ENCODE results near the gene DHDH.
"Not testable (repeated sequence)": the region's sequence is repeated elsewhere in the genome, so short reads cannot be mapped to it uniquely, and the experiment has no call there.

Gene DHDH

DNA sequence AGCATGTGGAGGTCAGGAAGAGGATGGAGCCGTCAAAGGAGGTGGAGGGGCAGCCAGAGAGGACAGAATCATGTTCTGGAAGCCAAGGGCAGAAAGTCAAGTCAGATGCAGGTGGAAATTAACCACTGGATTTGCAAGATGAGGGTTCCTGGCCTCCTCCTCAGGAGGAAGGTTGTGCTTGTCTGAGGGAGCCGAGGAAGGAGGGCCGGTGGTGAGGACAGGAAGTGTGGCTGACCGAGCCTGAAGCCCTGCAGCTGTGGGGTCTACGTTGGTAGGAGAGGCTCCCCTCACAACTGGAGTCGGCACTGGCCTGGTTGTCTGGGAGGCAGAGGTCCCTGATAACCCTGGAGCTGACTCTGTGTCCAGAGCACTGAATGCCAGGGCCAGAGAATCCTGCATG, 15.4 kb upstream of the DHDH start:
- DNase-seq: no peak

DNA sequence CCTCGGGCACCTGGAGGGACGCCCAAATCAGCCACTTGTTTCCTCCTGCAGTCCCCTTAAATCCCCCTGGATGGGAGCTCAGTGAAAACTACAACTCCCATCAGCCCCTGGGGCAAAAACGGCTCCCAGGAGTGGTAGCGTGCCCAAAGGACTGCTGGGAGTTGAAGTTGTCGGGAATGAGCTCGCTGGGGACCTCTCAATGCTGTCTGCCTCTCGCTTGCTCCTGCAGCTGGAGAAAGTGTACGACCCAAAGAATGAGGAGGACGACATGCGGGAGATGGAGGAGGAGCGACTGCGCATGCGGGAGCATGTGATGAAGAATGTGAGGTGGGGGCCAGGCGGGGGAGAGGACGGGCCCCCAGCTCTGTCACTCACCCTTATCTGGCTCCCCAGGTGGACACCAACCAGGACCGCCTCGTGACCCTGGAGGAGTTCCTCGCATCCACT, 14.7 kb upstream of the DHDH start:
- DNase-seq: no peak

DNA sequence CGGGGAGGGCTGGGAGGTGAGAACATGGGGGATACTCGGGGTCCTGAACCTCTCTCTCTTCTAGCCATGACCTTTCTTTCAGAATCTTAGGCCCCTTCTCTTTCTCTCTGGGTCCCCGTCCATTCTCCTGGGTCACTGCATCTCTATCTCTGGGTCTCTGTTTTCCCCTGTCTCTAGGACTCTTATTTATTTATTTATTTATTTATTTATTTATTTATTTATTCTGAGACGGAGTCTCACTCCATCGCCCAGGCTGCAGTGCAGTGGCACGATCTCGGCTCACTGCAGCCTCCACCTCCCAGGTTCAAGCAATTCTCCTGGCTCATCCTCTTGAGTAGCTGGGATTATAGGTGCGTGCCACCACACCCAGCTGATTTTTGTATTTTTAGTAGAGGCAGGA, 14.2 kb upstream of the DHDH start:
- DNase-seq: not testable (repeated sequence)

DNA sequence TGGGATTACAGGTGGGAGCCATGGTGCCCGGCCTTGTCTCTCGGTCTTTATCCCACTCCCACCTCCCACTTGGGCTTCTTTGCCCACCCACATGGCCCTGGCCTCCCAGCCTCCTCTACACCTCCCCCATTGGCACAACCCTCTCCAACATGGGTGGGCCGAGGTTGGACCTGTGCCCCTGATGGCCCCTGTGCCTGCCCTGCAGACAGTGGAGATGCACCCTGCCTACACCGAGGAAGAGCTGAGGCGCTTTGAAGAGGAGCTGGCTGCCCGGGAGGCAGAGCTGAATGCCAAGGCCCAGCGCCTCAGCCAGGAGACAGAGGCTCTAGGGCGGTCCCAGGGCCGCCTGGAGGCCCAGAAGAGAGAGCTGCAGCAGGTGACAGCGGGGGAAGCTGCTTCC, 12.6 kb upstream of the DHDH start:
- no peak for DNase-seq

DNA sequence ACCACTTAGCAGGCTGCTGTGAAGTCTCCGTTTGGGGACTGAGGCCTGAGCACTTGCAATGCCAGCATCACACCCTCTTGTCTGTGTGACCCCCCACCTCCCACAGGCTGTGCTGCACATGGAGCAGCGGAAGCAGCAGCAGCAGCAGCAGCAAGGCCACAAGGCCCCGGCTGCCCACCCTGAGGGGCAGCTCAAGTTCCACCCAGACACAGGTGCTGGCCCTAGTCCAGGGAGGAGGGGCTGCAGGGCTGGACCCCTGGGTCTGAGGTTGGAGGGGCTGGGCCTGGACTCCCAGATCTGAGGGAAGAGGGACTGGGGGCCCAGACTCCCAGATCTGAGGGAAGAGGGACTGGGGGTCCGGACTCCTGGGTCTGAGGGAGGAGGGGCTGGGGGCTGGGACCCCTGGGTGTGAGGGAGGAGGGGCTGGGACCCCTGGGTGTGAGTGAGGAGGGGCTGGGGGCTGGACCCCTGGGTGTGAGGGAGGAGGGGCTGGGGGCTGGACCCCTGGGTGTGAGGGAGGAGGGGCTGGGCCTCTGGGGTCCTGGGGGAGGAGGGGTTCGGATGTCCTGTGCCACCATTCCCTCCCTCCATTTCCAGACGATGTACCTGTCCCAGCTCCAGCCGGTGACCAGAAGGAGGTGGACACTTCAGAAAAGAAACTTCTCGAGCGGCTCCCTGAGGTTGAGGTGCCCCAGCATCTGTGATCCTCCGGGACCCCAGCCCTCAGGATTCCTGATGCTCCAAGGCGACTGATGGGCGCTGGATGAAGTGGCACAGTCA, 11.6 kb upstream of the DHDH start:
- no peak for DNase-seq

DNA sequence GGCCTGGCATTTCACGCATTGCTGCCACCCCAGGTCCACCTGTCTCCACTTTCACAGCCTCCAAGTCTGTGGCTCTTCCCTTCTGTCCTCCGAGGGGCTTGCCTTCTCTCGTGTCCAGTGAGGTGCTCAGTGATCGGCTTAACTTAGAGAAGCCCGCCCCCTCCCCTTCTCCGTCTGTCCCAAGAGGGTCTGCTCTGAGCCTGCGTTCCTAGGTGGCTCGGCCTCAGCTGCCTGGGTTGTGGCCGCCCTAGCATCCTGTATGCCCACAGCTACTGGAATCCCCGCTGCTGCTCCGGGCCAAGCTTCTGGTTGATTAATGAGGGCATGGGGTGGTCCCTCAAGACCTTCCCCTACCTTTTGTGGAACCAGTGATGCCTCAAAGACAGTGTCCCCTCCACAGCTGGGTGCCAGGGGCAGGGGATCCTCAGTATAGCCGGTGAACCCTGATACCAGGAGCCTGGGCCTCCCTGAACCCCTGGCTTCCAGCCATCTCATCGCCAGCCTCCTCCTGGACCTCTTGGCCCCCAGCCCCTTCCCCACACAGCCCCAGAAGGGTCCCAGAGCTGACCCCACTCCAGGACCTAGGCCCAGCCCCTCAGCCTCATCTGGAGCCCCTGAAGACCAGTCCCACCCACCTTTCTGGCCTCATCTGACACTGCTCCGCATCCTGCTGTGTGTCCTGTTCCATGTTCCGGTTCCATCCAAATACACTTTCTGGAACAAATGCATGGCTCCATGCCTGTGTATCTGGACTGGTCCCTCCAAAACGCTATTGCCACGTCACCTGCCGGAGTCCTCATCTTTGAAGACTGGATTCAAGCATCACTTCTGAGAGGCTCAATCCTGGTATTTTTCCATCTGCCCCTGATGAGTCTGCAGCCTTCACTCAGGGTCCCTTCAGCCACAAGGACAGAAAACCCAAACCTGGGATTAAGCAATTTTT, 10.7 kb upstream of the DHDH start:
- DNase-seq: no peak

DNA sequence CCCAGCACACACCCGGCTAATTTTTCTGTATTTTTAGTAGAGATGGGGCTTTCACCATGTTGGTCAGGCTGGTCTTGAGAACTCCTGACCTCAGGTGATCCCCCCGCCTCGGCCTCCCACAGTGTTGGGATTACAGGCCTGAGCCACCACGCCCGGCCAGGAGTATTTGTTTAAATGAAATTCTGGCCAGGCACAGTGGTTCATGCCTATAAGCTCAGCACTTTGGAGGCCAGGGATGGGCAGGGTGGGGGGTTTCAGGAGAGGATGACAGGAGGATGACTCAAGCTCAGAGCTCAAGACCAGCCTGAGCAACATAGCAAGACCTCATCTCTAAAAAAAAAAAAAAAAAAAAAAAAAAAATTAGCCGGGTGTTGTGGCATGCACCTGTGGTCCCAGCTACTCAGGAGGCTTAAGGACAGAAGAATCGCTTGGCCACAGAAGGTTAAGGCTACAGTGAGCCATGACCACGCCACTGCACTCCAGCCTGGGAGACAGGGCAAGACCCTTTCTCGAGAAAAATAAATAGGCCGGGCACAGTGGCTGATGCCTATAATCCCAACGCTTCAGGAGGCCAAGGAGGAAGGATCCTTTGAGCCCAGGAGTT, 8.2 kb upstream of the DHDH start:
- no peak for DNase-seq

DNA sequence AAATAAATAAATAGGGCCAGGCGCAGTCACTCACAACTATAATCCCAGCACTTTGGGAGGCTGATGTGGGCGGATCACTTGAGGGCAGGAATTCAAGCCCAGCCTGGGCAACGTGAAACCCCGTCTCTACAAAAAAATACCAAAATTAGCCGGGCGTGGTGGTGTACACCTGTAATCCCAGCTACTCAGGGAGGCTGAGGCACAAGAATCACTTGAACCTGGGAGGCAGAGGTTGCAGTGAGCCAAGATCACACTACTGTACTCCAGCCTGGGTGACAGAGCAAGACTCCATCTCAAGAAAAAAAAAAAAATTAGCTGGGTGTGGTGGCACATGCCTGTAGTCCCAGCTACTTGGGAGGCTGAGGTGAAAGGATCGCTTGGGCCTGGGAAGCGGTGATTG, 7.6 kb upstream of the DHDH start:
- not testable (repeated sequence) for DNase-seq

DNA sequence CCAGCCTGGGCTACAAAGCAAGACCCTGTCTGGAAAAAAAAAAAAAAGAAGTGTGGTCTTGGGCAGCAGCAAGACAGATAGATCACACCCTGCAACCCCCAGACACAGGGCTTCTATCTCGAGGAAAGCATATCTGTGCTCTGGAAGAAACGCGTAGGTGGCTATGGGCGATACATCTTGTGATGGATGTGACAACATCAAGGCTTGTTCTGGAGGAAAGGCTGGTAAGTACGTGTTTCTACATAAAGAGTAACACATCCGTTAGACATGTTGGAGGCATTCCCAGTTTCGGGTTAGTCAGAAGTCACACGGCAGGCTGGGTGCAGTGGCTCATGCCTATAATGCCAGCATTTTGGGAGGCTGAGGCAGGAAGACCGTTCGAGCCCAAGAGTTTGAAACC, 6.6 kb upstream of the DHDH start:
- DNase-seq: no peak

DNA sequence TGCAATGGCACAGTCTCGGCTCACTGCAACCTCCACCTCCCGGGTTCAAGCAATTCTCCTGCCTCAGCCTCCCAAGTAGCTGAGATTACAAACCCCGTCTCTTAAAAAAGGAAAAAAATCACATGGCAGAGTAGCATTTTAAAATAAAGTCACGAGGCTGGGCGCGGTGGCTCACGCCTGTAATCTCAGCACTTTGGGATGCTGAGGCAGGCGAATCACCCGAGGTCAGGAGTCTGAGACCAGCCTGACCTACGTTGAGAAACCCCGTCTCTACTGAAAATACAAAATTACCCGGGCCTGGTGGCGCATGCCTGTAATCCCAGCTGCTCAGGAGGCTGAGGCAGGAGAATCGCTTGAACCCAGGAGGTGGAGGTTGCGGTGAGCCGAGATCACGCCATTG, 5.8 kb upstream of the DHDH start:
- DNase-seq: not testable (repeated sequence)

DNA sequence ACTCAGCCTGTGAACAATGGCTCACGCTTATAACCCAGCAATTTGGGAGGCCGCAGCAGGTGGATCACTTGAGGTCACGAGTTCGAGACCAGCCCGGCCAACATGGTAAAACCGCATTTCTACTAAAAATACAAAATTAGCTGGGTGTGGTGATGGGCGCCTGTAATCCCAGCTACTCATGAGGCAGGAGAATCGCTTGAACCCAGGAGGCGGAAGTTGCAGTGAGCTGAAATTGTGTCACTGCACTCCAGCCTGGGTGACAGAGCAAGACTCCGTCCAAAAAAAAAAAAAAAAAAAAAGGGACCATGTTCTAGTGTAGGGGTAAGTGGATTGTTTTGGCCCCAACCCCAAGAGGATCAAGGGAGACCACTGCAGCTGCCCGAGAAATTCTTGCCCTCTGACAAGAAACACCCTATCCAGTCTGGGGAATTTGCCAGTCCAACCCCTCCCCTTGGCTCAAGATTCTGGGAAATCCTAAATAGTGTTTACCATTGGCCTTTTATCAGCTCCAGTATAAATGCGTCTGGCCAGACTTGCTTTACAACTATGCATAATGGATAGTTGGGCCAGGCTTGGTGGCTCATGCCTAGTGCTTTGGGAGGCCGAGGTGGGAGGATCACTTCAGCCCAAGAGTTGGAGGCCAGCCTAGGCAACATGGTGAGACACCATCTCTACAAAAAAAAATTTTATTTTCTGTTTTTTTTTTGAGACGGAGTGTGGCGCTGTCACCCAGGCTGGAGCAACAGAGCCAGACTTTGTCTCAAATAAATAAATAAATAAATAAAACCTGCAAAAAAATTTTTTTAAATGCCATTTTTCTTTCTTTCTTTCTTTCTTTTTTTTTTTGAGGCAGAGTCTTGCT, 5.1 kb upstream of the DHDH start:
- no peak for DNase-seq

DNA sequence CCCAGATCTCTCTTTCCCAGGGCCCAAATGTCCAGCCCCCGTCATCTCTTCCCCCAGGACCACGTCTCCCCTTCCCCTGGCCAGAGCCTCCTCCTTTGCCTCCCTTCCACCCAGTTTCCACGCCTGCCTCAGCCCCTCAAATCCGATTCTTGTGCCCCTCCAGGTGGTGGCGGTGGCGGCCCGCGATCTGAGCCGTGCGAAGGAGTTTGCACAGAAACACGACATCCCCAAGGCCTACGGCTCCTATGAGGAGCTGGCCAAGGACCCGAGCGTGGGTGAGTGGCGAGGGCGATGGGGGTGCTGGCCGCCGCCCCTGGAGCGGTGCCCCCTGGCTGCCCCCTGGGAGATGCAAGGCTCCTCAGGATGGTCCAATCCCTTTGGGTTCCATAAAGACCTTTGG, 1.3 kb downstream of the DHDH start:
- DNase-seq: no peak

DNA sequence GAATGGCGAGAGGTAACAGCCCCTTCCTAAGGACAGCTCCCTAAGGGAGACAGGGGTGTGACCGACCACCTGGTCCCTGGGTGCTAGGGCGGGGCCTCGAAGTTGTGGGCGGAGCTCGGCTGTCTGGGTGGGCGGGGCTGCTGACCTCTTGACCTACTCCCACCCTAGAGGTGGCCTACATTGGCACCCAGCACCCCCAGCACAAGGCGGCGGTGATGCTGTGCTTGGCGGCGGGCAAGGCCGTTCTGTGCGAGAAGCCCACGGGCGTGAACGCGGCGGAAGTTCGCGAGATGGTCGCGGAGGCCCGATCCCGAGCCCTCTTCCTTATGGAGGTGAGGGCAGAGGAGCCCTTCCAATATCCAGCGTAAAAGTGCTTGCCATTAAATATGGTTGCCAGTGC, 2.4 kb downstream of the DHDH start:
- no peak for DNase-seq

DNA sequence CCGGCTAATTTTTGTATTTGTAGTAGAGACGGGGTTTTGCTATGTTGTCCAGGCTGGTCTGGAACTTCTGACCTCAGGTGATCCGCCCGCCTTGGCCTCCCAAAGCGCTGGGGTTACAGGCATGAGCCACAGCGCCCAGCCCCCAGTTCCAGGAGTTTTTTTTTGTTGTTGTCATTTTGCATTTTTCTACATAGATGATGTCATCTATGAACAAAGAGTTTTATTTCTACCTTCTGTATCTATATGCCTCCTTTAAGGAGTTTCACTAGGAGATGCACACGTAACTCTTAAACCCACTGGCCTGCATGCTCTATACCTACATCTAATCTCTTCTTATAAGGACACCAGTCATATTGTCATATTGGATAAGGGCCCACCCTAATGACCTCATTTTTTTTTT, 4.8 kb downstream of the DHDH start:
- DNase-seq: no peak

DNA sequence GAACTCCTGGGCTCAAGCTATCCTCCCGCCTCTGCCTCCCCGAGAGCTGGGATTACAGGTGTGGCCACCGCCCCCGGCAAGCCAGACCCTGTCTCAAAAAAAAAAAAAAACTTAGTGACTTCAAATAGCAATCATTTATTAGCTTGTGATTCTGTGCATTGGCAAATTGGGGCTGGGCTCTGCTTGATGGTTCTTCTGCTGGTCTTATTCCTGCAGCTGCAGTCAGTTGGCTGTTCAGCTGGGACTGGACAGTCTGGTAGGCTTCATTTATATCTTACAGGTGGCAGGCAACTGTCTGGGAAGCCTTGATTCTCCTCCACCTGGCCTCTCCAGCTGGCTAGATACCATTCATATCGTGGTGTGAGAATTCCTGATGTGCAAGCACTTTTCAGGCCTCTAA, 7.4 kb downstream of the DHDH start:
- DNase-seq: no peak

DNA sequence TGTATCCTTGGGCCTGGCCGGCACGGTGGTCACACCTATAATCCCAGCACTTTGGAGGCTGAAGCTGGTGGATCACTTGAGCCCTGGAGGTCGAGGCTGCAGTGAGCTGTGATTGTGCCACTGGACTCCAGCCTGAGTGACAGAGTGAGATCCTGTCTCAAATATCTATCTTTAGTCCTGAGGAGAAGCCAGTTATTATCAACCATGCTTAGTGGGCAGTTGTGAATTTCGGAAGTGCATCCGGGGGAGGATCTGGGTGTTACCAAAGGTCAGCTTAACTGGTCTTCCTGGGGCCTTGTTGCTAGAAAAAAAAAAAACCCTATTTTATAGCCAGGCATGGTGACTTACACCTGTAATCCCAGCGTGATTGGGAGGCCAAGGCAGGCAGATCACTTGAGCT, 9.6 kb downstream of the DHDH start:
- no peak for DNase-seq

DNA sequence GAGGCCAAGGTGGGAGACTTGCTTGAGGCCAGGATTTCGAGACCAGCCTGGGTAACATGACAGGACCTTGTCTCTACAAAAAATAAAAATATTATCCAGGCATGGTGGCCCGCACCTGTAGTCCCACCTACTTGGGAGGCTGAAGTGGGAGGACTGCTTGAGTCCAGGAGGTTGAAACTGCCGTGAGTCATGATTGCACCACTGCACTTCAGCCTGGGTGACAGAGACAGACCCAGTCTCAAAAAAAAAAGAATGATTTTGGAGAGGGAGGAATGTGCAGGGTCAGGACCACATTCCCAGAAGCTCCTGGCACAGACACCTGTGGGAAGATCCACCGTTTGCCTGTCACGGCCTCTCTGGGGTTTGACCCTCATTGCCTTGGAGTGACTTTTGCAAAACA, 11.9 kb downstream of the DHDH start:
- DNase-seq: no peak

DNA sequence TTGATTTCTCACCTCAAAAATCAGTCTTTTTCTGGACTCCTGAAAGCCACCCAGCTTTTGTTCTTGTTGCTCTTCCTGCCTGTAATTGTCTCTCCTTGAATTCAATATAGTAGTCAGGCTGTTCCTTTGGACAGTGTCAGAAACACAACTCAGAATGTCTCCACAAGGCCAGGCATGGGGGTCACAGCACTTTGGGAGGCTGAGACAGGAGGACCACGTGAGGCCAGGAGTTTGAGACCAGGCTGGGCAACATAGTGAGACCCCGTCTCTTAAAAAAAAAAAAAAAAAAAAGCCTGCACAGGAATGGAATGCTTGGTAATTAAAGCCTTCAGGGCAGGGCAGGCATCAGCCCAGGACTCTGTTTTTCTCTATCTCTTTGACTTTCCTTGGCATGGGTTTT, 12.3 kb downstream of the DHDH start:
- no peak for DNase-seq

DNA sequence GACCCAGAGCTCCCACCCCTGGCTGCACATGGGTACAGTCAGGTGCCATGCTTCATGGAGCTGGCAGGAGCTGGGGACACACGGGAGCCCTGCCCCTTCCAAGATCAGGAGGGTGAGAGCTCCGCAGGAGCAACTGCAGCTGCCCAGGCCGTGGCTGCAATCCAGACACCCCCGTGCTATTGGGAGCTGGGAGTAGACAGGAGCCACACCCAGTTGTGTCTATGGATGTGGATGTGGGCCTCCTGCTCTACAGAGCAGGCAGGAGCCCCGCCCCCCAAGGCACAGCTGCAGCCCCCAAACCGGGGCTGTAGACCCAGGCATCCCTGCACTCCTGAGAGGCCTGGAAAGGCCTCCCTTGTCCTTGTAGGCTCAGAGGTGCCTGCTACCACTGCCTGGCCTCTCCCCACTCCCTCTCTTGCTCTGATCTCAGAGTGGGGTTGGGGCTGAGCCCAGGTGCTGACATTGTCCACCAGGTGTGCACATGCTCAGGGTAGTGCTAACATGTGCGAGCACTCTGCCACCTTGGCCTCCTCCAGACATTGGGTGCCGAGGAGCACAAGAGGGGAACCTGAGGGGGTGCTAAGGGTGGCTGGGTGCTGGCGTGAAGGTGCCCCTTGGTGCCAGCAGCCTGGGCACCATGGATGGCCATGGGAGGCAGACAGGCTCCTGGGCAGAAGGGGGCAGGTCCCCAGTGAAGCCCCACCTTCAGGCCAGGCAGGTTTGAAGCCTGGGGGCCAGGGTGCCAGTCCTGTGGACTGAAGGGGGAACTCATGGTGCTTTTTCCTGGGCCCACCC, 13.2 kb downstream of the DHDH start:
- no peak for DNase-seq

DNA sequence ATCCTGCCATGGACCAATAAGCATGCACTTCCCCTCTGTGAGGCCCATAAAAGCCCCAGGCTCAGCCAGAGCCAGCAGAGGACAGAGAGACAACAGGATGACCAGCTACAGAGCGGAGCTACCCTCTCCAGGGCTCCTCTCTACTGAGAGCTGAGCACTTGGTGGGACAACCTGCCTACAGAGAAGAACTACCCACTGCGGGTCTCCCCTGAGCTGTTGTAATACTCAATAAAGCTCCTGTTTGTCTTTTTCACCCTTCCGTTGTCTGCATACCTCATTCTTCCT, 13.7 kb downstream of the DHDH start:
- DNase-seq: no peak

DNA sequence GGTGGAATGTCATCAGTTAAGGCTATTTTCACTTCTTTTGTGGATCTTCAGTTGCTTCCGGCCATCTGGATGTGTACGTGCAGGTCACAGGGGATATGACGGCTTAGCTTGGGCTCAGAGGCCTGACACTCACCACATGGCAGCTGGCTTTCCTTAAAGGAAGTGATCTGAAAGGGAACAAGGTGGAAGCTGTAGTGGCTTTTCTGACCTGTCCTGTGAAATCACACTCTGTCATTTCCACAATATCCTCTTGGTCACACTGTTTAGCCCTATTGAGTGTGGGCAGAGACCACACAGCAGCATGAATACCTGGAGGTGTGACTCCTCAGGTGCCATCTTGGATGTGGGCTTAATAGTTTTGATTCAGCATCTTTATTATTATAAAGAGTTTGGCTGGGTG, 16.7 kb downstream of the DHDH start:
- no peak for DNase-seq

Data from right forelimb (tissue), 1 donor.